NCI-H2107 treated with DMSO at 0.1 percent for 48 hours (cell line): ENCODE results near the gene IFITM1.
"Not testable (repeated sequence)": the region's sequence is repeated elsewhere in the genome, so short reads cannot be mapped to it uniquely, and the experiment has no call there.

ENCODE experiments used
- DNase-seq: peaks from one replicate; lab custom pipeline; 2025; ENCODE audit not compliant: unreplicated experiment; lab: John Stamatoyannopoulos, UW

The IFITM1 gene

DNA sequence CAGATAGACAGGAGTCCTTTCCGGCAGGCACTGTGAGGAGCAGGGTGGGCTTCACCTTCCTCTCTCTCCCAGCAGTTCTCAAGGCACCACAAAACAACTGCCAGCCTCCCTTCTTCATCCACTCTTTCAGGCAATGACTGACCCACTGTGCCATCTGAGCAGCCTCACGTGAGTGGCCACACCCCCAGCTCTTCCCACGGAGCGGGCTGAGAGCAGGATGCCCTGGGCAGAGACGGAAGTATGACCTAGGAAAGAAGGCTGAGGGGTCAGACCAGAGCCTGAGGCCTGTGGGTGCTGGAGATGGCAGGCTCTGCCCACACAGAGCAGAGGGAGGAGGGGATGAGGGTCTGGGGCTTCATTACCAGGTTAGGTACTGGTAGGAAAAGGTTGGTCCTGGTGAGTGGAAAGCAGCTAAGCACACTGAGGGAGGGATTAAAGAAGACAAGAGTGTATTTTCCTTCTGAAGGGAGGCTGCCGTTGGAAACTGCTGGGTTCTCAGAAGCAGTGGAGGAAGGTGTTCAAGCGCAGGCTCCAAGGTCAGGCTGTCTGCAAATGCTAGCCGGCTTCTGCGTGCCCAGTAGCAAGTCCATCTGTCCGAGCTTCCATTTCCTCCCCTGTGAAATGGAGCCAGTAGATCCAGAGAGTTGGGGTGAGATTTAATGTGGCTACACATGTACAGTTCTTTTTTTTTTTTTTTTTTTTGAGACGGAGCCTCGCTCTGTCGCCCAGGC is 31.0 kb upstream of the IFITM1 start:
- no peak for DNase-seq

- DNase-seq: no peak
Measured at GRCh38 chr11:283405-284104, 30.3 kb upstream of the IFITM1 start.

- no peak for DNase-seq
Measured at GRCh38 chr11:284105-285020, 29.5 kb upstream of the IFITM1 start.

DNA sequence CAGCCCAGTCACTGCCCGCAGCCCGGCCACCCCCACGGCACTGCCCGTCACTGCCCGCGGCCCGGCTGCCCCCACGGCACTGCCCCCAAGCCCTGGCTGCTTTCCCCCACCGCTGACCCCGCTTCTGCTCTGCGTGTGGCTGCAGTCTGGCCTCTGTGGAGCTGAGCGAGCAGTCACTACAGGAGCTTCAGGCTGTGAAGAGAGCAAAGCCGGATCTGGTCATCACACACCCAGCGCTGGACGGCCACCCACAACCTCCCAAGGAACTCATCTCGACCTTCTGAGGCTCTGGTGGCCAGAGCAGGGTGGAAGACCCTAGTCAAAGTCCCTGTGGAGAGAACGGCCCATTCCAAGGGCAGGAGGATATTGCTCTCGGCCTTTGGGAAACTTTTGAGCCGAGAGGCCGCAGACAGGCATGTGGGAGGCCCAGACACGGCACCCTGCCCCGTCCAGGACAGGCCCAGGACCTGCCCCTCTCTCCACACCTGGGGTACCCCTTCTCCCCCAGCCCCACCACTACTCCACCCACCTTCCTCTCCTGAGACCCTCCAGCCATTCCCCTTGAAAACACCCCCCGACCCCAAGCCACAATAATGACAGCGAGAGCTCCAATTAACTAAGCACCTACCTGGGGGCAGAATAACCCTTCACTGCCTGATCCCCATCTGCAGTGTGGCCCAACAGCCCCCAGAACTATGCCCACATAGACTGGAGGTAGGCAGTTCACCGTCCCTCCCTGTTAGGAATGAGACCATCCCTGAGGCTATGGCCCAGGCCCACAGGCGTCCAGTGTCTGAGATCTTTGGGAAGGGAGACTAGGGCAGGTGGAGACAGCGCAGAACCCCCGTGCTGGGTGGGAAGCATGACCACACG is 28.6 kb upstream of the IFITM1 start:
- no peak for DNase-seq

DNA sequence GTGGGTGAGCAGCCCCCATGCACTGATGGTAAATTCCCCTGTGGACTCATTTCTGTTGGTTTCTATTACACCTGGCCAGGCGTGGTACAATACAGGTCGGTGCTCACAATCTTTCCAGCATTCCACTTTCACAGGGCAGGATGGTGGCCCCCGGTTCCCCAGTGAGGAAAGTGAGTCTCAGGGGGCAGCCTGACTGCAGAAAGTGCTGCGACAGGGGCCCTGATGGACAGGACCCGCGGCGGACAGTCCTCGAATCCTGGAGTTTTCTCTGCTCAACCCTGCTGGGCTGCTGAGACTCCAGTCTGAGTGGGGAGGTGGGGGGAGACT is 28.0 kb upstream of the IFITM1 start:
- DNase-seq: no peak

DNA sequence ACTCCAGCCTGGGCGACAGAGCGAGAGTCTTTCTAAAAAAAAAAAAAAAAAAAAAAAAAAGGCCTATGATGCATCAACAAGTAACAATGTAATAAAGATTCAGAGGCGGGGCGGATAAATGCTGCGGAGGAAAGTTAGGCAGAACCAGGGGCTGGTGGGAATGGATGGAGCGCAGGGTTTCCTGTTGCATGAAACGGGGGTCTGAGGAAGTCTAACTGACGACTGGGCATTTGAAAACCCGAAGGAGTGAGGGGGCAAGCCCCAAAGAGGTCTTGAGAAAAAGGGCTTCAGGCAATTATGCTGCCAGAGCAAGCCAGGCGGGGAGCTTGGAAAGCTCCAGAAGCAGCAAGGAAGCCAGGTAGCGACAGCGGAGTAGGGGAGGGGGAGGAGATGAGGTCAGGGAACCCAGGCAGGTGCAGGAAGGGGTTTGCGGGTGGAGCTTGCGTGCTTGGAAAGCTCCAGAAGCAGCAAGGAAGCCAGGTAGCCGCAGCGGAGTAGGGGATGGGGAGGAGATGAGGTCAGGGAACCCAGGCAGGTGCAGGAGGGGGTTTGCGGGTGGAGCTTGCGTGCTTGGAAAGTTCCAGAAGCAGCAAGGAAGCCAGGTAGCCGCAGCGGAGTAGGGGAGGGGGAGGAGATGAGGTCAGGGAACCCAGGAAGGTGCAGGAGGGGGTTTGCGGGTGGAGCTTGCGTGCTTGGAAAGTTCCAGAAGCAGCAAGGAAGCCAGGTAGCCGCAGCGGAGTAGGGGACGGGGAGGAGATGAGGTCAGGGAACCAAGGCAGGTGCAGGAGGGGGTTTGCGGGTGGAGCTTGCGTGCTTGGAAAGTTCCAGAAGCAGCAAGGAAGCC is 26.6 kb upstream of the IFITM1 start:
- not testable (repeated sequence) for DNase-seq

GRCh38 chr11:287821-288477 is 25.9 kb upstream of the IFITM1 start:
- no peak for DNase-seq

DNA sequence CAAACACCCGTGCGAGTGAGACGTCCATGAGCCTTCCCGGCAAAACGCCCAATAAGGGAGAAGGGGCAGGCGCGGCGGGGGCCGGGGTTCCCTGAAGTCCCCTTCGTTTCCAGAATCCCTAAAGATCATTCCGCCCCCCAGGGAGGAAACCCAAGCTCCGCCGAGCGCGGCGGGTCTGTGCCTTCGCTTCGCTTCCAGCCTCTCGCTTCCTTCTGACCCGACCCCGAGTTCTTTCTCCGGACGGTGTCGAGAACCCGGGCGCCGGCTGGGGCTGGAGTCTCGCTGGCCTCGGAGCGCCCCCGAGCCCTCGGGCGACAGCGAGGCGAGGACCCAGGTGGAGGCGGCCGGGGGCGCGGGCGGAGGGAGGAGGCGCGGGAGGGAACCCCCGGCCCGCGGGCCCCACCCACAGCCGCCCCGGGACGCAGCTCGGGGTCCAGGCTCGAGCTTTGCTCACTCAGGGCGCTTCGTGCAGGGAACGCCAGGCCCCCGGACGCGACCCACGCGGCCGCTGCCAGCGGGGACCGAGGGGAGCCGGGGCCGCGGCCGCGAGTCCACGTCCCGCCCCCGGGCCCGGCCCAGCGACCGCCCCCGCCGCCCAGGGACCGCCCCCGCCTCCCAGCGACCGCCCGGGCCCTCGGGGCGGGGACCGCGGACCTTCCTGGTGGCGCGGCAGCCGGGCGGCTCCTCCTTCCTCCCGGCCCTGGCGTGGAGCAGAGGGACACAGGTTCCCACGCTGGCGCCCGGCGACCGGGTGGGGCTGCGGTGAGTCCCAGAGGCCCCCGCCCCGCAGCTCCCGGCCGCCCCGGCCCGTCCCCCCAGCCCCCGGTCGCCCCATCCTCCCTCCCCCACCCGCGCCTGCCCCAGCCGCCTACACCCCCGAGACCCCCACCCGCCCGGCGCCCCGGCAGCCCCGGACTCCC is 25.1 kb upstream of the IFITM1 start, which contains the start of gene PGGHG:
TSS of gene PGGHG (plus strand) at position 649 of the 920 bp plus-strand sequence. CDS start 691 bp downstream, outside the sequence.
- DNase-seq: no peak

DNA sequence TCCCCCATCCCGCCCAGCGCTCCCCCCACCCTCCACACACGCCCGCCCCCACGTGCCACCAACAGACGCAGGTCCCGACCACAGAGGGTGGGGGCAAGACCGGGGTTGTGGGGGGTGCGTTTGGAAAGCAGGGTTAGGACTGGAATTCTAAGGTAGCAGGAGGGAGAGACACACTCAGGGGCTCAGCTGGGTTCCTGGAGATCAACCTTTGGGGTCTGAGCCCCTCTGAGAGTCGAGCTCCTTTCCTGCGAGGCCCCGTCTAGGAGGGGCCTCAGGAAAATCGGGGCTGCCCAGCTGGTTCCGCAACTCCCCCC is 24.5 kb upstream of the IFITM1 start:
- DNase-seq: no peak

GRCh38 chr11:289712-290620 is 23.9 kb upstream of the IFITM1 start:
- DNase-seq: no peak

DNA sequence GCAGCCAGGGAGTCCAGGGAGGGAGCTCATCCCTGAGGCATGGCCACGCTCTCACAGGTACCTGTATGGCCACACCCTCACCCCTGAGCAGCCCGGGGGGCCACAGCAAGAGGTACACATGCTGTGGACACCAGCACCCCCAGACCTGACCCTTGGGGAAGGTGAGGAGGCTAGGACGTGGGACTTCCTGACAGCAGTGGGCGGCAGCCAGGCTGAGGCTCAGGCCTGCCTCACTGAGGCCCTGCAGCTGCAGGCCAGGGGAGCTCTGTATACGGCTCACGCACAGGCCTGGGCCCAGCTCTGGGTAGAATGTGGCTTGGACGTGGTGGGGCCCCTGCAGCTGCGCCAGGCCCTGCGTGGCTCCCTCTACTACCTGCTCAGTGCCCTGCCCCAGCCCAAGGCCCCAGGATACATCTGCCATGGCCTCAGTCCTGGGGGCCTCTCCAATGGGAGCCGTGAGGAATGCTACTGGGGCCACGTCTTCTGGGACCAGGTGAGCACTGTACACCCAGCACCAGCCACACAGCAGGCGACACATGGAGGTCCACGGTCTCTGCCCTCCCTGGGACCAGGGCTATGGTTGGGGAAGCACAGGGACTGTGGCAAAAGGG is 23.1 kb upstream of the IFITM1 start:
- no peak for DNase-seq

- no peak for DNase-seq
Measured at GRCh38 chr11:291281-292210, 22.3 kb upstream of the IFITM1 start.

GRCh38 chr11:292211-293121 is 21.4 kb upstream of the IFITM1 start:
- no peak for DNase-seq

DNA sequence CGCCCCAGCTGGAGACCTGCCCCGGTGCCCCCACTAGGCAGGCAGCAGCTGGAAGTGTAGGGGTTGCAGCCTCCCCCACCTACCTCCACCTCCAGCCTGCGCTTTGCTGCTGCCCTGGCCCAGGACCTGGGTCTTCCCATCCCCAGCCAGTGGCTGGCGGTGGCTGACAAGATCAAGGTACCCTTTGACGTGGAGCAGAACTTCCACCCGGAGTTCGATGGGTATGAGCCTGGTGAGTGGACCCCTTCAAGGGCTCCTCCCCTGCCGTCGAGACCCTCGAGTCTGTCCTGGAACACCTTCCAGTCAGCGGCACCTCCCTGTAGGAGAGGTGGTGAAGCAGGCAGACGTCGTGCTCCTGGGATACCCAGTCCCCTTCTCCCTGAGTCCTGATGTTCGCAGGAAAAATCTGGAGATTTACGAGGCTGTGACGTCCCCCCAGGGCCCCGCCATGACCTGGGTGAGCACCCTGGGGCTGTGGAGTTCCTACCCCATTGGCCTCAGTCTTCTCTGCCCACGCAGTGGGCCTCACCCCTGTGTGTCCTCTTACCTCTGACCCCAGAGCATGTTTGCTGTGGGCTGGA is 20.5 kb upstream of the IFITM1 start:
- DNase-seq: no peak
